ENCODE measurements around the gene LAMB2. TPM values are rescaled to one million over a fixed set of nuclear protein-coding genes. Genes with fewer than 3 reads are reported as not detected.

LAMB2 gene
- total RNA-seq, 4 donors from 2014 or later: 334 to 564 (median 415) TPM

GRCh38 chr3:49110780-49111179 is 22.1 kb downstream of the LAMB2 start:
- DNase-seq (ENCODE audit: low spot score) (no peak), ATAC-seq (ENCODE audit: low FRiP score) (no peak)
- TF ChIP-seq CTCF (IDR thresholded peaks at IDR 0.05): no peak

GRCh38 chr3:49108346-49108745 is 24.5 kb downstream of the LAMB2 start:
- TF ChIP-seq CTCF (IDR thresholded peaks at IDR 0.05): no peak
- no peak for ATAC-seq (ENCODE audit: low FRiP score)

GRCh38 chr3:49104427-49105291 is 28.2 kb downstream of the LAMB2 start, which contains the start of gene QARS1:
Gene QARS1 (minus strand): TSS chr3:49104757. CDS start chr3:49104733, 24 bp downstream.
- peak; percentile 68 for DNase-seq (ENCODE audit: low spot score)
- ATAC-seq (ENCODE audit: low FRiP score): peak; percentile 89
- TF ChIP-seq CTCF (IDR thresholded peaks at IDR 0.05): no peak

More at GRCh38 chr3:49108346-49108745, 24.5 kb downstream of the LAMB2 start:
- DNase-seq (ENCODE audit: low spot score): no peak

GRCh38 chr3:49104052-49104426 is 28.8 kb downstream of the LAMB2 start:
- DNase-seq (ENCODE audit: low spot score) (no peak), ATAC-seq (ENCODE audit: low FRiP score) (no peak)
- no peak for TF ChIP-seq CTCF (IDR thresholded peaks at IDR 0.05)

GRCh38 chr3:49100046-49100615 is 32.7 kb downstream of the LAMB2 start:
- DNase-seq (ENCODE audit: low spot score) (no peak), ATAC-seq (ENCODE audit: low FRiP score) (no peak)
- no peak for TF ChIP-seq CTCF (IDR thresholded peaks at IDR 0.05)

GRCh38 chr3:49098910-49099630 is 33.8 kb downstream of the LAMB2 start:
- DNase-seq (ENCODE audit: low spot score) (no peak), ATAC-seq (ENCODE audit: low FRiP score) (no peak)
- TF ChIP-seq CTCF (IDR thresholded peaks at IDR 0.05): no peak
